Measurements from ENCODE around the gene AXIN1.
"Not testable (repeated sequence)": the region's sequence is repeated elsewhere in the genome, so short reads cannot be mapped to it uniquely, and the experiment has no call there.

The AXIN1 gene

DNA sequence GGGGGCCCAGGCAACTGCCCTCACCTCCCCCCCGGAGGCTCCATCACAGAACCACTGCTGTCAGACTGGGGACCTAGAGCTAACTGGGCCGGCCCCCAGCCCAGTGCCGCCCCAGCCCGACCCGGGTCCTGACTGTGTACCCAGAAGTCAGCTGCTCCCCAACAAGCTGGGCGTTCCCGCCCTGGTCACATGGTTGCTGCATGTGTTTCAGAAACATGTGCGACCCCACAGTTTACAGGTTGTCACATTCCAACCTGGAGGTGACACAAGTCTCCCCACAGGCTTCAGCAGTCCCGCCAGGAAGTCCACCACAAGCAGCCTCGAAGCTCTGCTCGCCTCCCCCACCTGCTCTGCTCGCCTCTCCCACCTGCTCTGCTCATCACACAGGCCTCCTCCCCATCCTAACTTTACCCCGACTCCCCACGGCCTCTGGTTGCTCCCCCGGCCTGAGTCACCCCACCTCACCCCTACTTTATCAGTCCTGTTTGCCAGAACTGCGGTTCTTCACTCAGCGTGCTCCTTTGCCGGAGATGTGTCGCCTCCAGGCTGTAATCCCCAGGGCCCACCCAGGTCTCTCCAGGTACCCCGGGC, 16.8 kb upstream of the AXIN1 start:
- no peak for DNase-seq

GRCh38 chr16:368388-369158, 16.1 kb upstream of the AXIN1 start:
- no peak for DNase-seq

GRCh38 chr16:367333-367903, 14.9 kb upstream of the AXIN1 start:
- no peak for DNase-seq

DNA sequence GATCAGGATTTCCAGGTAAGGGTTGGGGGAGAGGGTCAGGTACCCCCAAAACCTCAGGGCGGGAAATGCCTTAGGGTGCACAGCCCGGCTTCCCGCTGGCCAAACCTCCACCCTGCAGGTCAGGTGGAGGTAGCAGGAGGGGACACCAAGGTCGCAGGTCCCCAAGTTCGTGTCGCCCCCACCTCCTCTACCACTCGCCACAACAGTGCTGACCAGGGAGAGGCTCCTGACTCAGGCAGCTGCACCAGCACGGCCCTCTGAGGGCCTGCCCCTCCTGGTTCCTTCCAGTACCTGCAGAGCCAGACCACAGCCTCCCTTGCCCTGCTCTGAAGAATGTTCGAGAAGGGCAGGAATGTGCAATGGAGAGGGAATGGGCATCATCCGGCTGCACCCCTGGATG, 14.0 kb upstream of the AXIN1 start:
- no peak for DNase-seq

DNA sequence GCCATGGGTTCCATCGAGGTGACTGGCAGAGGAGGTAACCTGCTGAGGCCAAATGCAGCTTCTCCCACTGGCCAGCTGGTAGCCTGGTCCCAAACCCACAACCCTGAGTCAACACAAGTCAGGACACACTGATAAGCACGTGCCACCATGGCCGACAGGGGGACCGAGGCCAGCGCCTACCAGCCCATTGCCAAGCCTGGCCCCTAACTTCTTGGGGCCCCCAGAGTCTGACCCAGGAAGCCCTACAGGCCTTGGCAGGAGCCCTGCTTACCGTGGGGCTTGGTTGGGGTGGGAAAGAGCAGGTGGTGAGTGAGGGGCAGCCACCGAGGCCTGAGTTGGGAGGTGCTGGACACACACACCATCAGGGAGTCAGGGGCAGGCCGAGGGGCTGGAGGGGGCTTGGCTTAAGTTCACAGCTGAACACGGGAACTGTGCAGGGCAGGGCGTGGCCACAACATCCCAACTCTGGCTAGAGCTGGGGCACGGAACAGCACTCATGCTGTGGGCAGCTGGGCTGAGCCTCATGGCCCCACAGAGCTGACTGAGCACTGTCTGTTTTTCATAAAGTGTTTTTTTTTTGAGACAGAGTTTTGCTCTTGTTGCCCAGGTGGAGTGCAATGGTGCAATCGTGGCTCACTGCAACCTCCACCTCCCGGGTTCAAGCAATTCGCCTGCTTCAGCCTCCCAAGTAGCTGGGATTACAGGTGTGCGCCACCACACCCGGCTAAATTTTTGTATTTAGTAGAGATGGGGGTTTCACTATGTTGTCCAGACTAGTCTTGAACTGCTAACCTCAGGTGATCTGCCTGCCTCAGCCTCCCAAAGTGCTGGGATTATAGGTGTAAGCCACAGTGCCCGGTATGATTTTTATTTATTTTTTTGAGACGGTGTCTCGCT, 12.3 kb upstream of the AXIN1 start:
- no peak for DNase-seq

DNA sequence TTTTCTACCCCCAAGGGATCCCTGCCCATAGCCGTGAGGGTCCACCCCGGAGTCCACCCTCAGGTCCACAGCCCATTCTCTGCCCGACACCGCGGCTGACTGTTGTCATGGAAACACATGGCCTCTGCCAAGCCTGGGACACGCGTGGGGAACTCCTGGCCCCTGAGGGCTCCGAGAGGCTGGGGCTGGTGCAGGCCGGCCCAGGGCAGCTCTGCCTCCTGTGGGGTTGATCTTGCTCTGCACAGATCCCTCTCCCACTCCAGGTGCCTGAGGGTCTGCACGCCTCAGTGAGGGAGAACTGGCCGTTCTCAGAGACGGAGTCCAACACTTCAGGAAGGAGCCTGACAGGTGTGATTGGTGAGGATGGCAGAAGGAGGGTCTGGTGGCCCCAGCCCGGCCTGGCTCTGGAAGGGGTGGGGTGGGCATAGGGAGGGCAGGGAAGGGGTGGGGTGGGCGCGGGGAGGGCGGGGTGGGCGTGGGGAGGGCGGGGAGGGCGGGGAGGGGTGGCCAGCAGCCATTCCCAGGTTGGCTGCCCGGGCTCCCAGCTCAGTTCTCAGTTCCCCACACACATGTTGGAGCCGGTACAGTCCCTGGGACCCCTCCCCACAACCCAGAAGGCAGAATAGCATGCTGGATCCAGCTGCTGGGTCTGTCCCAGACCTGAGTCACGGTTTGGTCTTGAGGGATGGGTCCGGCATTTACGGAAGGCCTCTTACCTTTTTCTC, 11.4 kb upstream of the AXIN1 start:
- no peak for DNase-seq

DNA sequence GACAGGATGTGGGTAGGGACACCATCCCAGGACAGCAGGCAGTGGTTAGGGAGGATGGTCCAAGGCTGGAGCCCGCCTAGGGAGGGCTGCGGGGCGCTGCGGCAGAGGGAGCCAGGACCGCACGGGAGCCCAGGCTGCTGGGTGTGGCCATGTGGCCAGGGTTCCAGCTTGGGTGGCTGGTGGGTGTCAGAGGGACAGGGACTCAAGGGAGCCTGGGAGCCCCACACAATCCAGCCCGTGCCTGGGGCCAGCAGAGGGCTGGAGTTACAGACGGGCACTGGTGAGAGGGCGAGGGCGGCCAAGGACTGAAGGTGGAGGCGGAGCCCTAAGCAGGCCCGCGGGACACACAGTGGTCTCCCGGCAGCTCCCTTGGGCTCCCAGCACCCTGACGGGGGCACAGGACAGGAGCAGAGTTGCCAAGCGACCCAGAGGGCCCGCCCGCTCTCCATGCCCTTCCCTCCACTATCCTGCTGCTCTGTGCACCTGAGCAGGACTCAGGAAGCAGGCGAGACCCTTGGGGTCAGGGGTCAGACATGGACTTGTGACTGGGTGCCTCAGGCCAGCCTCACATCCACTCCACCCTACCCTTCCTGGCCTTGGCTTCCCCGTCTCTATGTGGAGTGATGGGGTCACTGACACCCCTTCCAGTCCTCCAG, 10.7 kb upstream of the AXIN1 start:
- no peak for DNase-seq

DNA sequence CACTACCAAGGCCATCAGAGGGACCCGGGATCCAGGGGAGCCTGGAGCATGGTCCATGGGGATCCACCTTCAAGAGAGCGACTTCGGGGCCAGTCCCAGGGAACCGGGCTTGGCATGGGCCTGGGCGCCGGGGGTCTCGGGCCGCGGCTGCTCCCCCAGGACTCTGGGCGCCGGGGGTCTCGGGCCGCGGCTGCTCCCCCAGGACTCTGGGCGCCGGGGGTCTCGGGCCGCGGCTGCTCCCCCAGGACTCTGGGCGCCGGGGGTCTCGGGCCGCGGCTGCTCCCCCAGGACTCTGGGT, 10.1 kb upstream of the AXIN1 start:
- not testable (repeated sequence) for DNase-seq

- peak; percentile 79 for DNase-seq
Measured at GRCh38 chr16:361872-362701, 9.6 kb upstream of the AXIN1 start.

DNA sequence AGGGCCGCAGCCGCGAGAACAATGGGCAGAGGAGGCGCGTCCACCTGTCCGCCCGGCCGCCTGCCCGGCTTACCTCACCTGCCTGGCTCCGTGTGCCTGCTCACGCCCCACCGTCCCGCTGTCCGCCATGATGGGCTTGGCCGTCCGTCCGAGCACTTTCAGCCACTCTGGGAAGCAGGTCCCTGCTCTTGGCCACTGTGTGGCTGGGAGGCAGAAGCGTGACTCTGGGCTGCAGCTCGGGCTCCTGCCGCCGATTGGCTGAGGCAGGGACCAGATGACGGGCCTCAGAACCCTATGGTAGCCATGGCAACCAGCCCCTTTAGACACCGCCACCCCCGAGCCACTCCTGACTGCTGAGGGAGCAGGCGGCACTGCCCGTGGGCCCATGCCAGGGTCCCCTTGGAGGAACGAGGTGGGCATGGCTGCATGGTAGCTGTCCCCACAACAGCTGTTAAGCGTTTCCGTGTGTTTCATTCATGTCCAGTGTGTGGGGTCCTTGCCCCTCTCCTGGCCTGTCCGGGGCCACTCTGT, 8.9 kb upstream of the AXIN1 start:
- no peak for DNase-seq

GRCh38 chr16:360698-361336, 8.3 kb upstream of the AXIN1 start:
- DNase-seq: no peak

DNA sequence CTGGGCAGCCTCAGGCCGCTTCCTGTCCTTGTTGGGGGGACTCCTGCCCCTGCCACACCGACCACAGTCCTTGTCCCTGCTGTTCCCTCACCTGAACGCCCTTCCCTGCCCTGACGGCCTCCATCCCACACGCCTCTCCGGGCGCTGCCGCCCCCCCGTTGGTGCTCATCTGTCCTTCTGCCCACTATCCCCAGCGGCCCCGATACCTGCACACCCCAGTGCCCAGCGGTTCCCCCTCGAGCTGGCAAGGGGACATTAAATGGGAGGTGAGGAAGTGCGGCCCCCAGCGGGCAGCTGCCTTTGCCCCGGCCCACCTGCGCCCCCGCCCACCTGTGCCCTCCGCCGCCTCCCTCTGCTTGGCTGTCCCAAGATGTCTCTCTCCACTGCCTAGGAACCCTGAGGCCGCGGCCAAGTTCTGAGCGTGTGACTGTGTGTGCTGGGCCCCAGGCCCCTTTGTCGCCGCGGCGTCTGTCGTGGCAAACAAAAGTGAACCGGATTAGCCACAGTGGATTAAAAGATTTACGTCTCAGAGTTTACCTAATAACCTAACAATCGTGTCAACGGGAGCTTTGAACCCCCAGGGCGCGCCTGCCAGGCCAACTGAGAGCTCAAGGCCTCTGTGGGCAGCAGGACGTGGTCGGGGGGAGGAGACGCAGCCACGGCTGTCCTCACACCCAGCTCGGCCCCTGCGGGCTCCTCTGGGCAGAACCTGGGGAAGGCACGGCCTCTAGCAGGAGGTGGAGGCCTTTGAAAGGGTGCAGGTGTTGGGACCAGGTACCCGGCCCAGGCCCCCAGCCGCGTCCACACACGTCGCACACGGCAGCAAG, 7.6 kb upstream of the AXIN1 start:
- no peak for DNase-seq

GRCh38 chr16:359067-359763, 6.7 kb upstream of the AXIN1 start:
- DNase-seq: no peak

DNA sequence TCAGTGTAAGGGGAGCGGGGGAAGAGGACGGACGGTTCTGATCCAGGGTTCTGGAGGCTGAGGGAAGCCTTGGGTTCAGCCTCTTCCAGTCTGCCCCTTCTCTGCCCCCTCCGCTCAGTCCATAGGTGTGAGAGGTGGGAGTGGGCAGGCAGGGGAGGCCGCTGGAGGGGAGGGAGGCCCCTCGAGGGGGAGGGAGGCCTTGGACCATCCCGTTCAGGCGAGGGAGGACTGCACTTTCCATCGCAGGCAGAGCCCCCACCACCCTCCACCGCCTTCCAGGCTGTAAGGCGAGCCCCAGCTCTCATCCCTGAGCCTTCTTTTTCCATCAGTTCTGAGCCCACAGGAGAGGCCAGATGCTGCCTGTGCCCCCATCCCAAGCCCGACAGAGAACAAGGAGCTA, 4.2 kb upstream of the AXIN1 start:
- no peak for DNase-seq

DNA sequence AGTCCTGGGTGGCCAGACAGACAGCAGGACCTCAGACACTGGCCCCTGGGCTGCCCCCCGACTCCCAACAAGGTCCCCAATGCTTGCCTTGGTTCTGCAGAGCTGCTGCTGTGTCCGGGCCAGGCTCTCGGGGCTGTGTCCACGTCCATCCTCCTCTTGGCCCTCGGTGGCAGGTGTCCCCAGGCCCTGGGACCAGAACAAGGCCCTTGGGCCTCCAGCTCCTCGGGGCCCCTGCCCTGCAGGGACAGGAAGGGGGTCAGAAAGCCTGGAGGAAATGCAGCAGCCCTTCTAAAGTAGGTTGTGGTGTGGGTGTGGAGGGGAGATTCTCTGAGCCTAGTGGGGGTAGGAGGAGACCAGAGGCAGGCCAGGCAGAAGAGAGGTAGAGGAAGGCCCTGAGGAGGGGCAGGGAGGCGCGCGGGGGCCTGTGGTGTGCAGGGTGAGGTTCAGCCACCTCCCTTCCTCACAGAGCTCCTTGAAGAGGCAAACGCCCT, 2.5 kb upstream of the AXIN1 start:
- DNase-seq: peak; percentile 75

- no peak for DNase-seq
Measured at GRCh38 chr16:354291-354881, 1.9 kb upstream of the AXIN1 start.

DNA sequence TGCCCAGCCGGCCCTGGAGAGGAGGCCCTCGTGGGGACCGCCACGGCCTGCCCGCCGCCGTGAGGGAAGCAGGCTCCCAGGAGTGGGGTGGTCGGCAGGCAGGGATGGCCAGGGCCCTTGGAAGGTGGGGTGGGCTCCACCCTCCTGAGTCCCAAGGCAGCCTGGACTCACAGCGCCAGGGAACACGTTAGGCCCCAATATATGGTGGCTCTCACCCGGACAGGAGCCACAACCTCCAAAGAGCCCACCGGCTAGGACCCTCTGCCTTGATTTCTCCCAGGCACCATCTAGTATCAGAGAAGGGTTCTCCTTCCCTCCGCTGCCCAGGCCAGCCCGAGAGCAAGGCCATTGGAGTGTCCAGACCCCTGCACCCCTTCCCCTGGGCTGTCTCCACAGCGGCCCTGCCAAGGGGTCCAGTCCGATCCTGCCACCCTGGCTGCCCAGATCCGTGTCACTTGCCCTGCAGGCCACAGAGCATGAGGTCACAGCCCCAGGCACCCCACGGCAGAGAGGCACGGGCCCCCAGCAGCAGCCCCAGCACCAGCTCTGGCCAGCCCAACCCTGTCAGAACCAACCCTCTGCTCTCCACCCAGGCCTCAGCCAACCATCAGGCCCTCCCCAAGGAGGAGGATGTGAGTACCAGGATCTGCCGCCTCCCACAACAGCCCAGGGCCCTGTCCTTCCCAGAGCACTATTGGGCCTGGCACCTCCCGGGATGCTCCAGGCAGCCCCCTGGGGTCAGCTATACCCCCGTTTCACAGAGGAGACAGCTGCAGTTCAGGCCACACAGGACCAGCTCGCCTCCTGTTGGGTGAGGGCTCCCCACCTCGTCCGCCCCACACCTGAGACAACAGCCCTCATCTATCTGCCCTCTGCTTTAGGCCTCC, 1.1 kb upstream of the AXIN1 start:
- no peak for DNase-seq

Data from CD4-positive, alpha-beta T cell treated with Interleukin-12 subunit alpha and Interleukin-12 subunit beta, for 1 hour (primary cell).